Lung (tissue), 12 donors: ENCODE data around the gene KIF23. TPM values are rescaled to one million over a fixed set of nuclear protein-coding genes. Genes with fewer than 3 reads are reported as not detected.

Experiments used
- ATAC-seq: fragments of 200-7000 bp; cut with Tn5 transposase; one replicate; pipeline ENCODE4 v1.9.1; 2020; ENCODE audit warnings: moderate number of reproducible peaks; ENCODE audit not compliant: insufficient read depth, low FRiP score
- DNase-seq, 3 donors: peaks; one replicate each; pipeline ENCODE4 v3.0.0-alpha.2; 2013 to 2017
- H3K27ac ChIP-seq, 2 donors: one replicate each; pipeline ENCODE4 v1.5.1; 2013; ENCODE audit warnings: mild to moderate bottlenecking in 2 of 2, moderate library complexity in 2 of 2, control low read depth in 1 of 2, inconsistent platforms in 1 of 2, low read depth in 1 of 2, low read length in 1 of 2
- H3K27me3 ChIP-seq, 3 donors: one replicate each; pipeline ENCODE4 v1.5.1; 2013; ENCODE audit warnings: low read length in 2 of 3; ENCODE audit not compliant: control insufficient read depth in 3 of 3, insufficient read depth in 3 of 3
- H3K36me3 ChIP-seq, 4 donors: one replicate each; pipeline ENCODE4 v1.5.1; 2013; ENCODE audit warnings: low read length in 4 of 4, mild to moderate bottlenecking in 1 of 4, moderate library complexity in 1 of 4; ENCODE audit not compliant: control insufficient read depth in 4 of 4, insufficient read depth in 4 of 4
- H3K4me1 ChIP-seq, 5 donors: one replicate each; pipeline ENCODE4 v1.5.1; 2013; ENCODE audit warnings: low read length in 5 of 5, mild to moderate bottlenecking in 2 of 5, moderate library complexity in 1 of 5; ENCODE audit not compliant: control insufficient read depth in 5 of 5, insufficient read depth in 5 of 5
- H3K4me3 ChIP-seq: one replicate; pipeline ENCODE4 v1.5.1; 2013; ENCODE audit warnings: mild to moderate bottlenecking, control low read depth, moderate library complexity
- H3K9ac ChIP-seq, 2 donors: one replicate each; pipeline ENCODE4 v1.5.1; 2013; ENCODE audit warnings: low read length in 2 of 2, control low read depth in 1 of 2; ENCODE audit not compliant: insufficient read depth in 1 of 2
- H3K9me3 ChIP-seq, 4 donors: one replicate each; pipeline ENCODE4 v1.5.1; 2013; ENCODE audit warnings: low read length in 3 of 4, mild to moderate bottlenecking in 1 of 4, moderate library complexity in 1 of 4; ENCODE audit not compliant: control insufficient read depth in 4 of 4, insufficient read depth in 3 of 4
- CTCF ChIP-seq: IDR thresholded peaks from 2 replicates; pipeline ENCODE4 v1.5.1; 2012; ENCODE audit warnings: mild to moderate bottlenecking; ENCODE audit errors: control extremely low read depth, extremely low read depth
- WGBS, 2 donors: extraction: QIAGEN DNeasy Blood & Tissue Kit; methylation state at CpG; one replicate each; pipeline ENCODE4 v1.1.7; 2013; 5-methylcytosine and 5-hydroxymethylcytosine counted together
- polyA plus RNA-seq, 2 donors: library from polyadenylated mRNA; stranded (reverse); fragments of 200-250 nt; gene quantifications; one replicate each; pipeline ENCODE4 v1.2.1, GENCODE V29; 2013
- total RNA-seq, 2 donors: library from RNA; depleted of rRNA in 1 of 2; stranded (reverse); fragments of >200 nt in 1 of 2; gene quantifications; one replicate each; pipeline ENCODE4 v1.2.1, GENCODE V29; 2014 to 2021
- donor health status: control.
- donor health status: control.
- donor health status: Bipolar disorder and iron deficiency.
- donor health status: healthy.
- donor health status: DM: yes; HTN: yes; CAD: no.

KIF23 gene
- total and polyA plus RNA-seq, 4 donors: 1.4 to 15.4 (median 1.8) TPM

- 86 to 87% methylated on average over 4 of the region's 4 CpGs for WGBS, 2 donors
- Histone ChIP-seq H3K36me3 (peaks cover 0 to 17% (median 7%) of the 10 kb centered on the region in 4 donors), H3K4me1 (no peaks in the 10 kb centered on the region), H3K4me3 (no peak overlapping the region), H3K27me3 (no peaks in the 10 kb centered on the region), H3K9ac (no peak overlapping the region), H3K9me3 (no peaks in the 10 kb centered on the region), H3K27ac (no peak overlapping the region)
- TF ChIP-seq CTCF: no peak
- DNase-seq (no peak), ATAC-seq (no peak)
Measured at GRCh38 chr15:69422336-69422895, 8.3 kb downstream of the KIF23 start.

GRCh38 chr15:69424001-69424400, 9.9 kb downstream of the KIF23 start:
- no peak for DNase-seq
- H3K9ac ChIP-seq: no peak overlapping the region
- no peak overlapping the region for H3K27ac ChIP-seq
- no peaks in the 10 kb centered on the region for H3K27me3 ChIP-seq
- no peaks in the 10 kb centered on the region for H3K4me1 ChIP-seq
- no peaks in the 10 kb centered on the region for H3K9me3 ChIP-seq
- 89 to 95% methylated on average over 2 of the region's 2 CpGs for WGBS, 2 donors
- no peak for ATAC-seq
- H3K4me3 ChIP-seq: no peak overlapping the region
- no peak for TF ChIP-seq CTCF
- H3K36me3 ChIP-seq: peaks cover 0 to 24% (median 9%) of the 10 kb centered on the region in 4 donors

GRCh38 chr15:69424748-69425413, 10.7 kb downstream of the KIF23 start:
- H3K27me3 ChIP-seq: no peaks in the 10 kb centered on the region
- ATAC-seq: no peak

More at GRCh38 chr15:69424748-69425413, 10.7 kb downstream of the KIF23 start:
- H3K9ac ChIP-seq: no peak overlapping the region
- no peak overlapping the region for H3K27ac ChIP-seq
- H3K9me3 ChIP-seq: no peaks in the 10 kb centered on the region
- peaks cover 0 to 20% (median 9%) of the 10 kb centered on the region in 4 donors for H3K36me3 ChIP-seq
- no peak for DNase-seq
- no peak overlapping the region for H3K4me3 ChIP-seq
- no peak for TF ChIP-seq CTCF
- H3K4me1 ChIP-seq: no peaks in the 10 kb centered on the region
- 74 to 100% methylated on average over 1 of the region's 1 CpG for WGBS, 2 donors
